Prostate gland (tissue), 2 donors: Measurements from ENCODE around the gene SKAP1.

Experiments
- POLR2A ChIP-seq: fragments of 450-650 bp; IDR thresholded peaks from one replicate; pipeline ENCODE4 v1.6.1; 2016; ENCODE audit warnings: antibody characterized with exemption, mild to moderate bottlenecking
- TF ChIP-seq, protein P1 (sequence below), 4 experiments: fragments of 200-600 bp in 2 of 4; fragments of 450-650 bp in 2 of 4; sonication (generic) in 2 of 4; IDR thresholded peaks; 1 replicate in 3 of 4; 2 replicates in 1 of 4; pipeline ENCODE4 v1.5.1; 2016 to 2019; ENCODE audit warnings: antibody characterized with exemption in 4 of 4, mild to moderate bottlenecking in 2 of 4, moderate library complexity in 2 of 4

DNA sequence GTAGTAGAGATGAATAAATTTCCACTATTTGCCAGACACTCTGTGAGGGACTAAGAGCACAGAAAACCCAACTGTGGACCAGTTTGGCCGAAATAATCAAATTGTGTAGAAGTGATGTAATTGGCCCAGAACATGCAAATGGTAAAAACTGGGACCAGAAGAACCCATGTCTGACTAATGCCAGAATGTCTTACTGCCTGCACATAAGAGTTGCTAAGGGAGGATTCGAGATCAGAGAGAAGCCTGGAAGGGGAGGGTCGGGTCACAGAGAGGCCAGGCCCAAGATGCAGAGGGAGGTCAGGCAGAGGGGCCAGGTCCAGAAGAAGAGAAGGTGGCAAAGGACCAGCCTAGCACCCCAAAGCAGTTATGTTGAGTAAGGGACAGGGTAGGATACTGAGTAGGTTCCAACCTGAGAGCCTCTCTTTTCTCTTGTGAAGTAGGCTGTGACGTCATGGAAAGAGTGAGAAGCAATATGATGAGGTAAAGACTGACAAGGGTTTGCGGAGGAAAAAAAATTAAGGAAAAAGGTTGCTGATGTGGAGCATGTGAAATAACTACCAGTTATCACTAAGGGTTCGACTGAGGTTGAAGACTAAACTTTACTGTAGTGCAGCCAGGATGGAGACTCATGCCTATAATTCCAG is 53.2 kb downstream of the SKAP1 start:
- TF ChIP-seq, protein P1, sequence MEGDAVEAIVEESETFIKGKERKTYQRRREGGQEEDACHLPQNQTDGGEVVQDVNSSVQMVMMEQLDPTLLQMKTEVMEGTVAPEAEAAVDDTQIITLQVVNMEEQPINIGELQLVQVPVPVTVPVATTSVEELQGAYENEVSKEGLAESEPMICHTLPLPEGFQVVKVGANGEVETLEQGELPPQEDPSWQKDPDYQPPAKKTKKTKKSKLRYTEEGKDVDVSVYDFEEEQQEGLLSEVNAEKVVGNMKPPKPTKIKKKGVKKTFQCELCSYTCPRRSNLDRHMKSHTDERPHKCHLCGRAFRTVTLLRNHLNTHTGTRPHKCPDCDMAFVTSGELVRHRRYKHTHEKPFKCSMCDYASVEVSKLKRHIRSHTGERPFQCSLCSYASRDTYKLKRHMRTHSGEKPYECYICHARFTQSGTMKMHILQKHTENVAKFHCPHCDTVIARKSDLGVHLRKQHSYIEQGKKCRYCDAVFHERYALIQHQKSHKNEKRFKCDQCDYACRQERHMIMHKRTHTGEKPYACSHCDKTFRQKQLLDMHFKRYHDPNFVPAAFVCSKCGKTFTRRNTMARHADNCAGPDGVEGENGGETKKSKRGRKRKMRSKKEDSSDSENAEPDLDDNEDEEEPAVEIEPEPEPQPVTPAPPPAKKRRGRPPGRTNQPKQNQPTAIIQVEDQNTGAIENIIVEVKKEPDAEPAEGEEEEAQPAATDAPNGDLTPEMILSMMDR (IDR thresholded peaks at IDR 0.05): no peak
- no peak for TF ChIP-seq POLR2A
